H9 (cell line): ENCODE results near the gene XCL2. TPM values are rescaled to one million over a fixed set of nuclear protein-coding genes. Genes with fewer than 3 reads are reported as not detected.
A peak's percentile ranks its signal among the peaks of the same experiment; 100 is the strongest.

ENCODE experiments used
- DNase-seq: peaks from one replicate; pipeline ENCODE4 v3.0.0-alpha.2; 2017
- H2AFZ ChIP-seq: one replicate; pipeline ENCODE4 v1.6.1; 2013; ENCODE audit warnings: mild to moderate bottlenecking, low read length, control low read depth, moderate library complexity
- H2AK5ac ChIP-seq: 2 replicates; pipeline ENCODE4 v1.6.1; 2013; ENCODE audit warnings: low read length, control low read depth, mixed read lengths; ENCODE audit not compliant: insufficient read length
- H2BK120ac ChIP-seq: one replicate; pipeline ENCODE4 v1.6.1; 2013; ENCODE audit warnings: low read depth, mild to moderate bottlenecking, low read length, control low read depth, inconsistent platforms; ENCODE audit not compliant: poor library complexity, severe bottlenecking
- H2BK12ac ChIP-seq: 2 replicates; pipeline ENCODE4 v1.6.1; 2013; ENCODE audit warnings: low read length, control low read depth, mixed read lengths, low read depth; ENCODE audit not compliant: insufficient read length
- H2BK15ac ChIP-seq: 2 replicates; pipeline ENCODE4 v1.6.1; 2013; ENCODE audit warnings: low read depth, low read length, control low read depth
- H2BK20ac ChIP-seq: one replicate; pipeline ENCODE4 v1.6.1; 2013; ENCODE audit warnings: low read depth, mild to moderate bottlenecking, low read length, control low read depth, inconsistent platforms; ENCODE audit not compliant: poor library complexity, severe bottlenecking
- H2BK5ac ChIP-seq: 2 replicates; pipeline ENCODE4 v1.6.1; 2013; ENCODE audit warnings: low read length, control low read depth, mixed read lengths; ENCODE audit not compliant: insufficient read length
- H3K14ac ChIP-seq: 2 replicates; pipeline ENCODE4 v1.6.1; 2013; ENCODE audit warnings: low read length, control low read depth; ENCODE audit not compliant: insufficient read depth
- H3K18ac ChIP-seq: 2 replicates; pipeline ENCODE4 v1.6.1; 2013; ENCODE audit warnings: low read depth, mild to moderate bottlenecking, mixed read lengths, low read length, control low read depth; ENCODE audit not compliant: insufficient read length
- H3K23ac ChIP-seq: 2 replicates; pipeline ENCODE4 v1.6.1; 2013; ENCODE audit warnings: low read length, control low read depth, mixed read lengths, low read depth; ENCODE audit not compliant: insufficient read length
- H3K23me2 ChIP-seq: 2 replicates; pipeline ENCODE4 v1.6.1; 2013; ENCODE audit warnings: low read depth, mild to moderate bottlenecking, mixed read lengths, low read length, control low read depth; ENCODE audit not compliant: insufficient read length, poor library complexity, severe bottlenecking
- H3K27ac ChIP-seq: 2 replicates; pipeline ENCODE4 v1.5.1; 2013; ENCODE audit warnings: low read length, control low read depth, mixed read lengths, low read depth; ENCODE audit not compliant: insufficient read length
- H3K27me3 ChIP-seq: 2 replicates; pipeline ENCODE4 v1.6.1; 2013; ENCODE audit warnings: low read length, control low read depth, inconsistent platforms; ENCODE audit not compliant: insufficient read depth
- H3K4ac ChIP-seq: 2 replicates; pipeline ENCODE4 v1.6.1; 2013; ENCODE audit warnings: low read depth, mild to moderate bottlenecking, control low read depth, inconsistent platforms, low read length, moderate library complexity
- H3K4me1 ChIP-seq: 2 replicates; pipeline ENCODE4 v1.6.1; 2013; ENCODE audit warnings: low read length, control low read depth, inconsistent platforms; ENCODE audit not compliant: insufficient read depth
- H3K4me2 ChIP-seq: 2 replicates; pipeline ENCODE4 v1.6.1; 2013; ENCODE audit warnings: low read length, control low read depth, mixed read lengths; ENCODE audit not compliant: insufficient read length, insufficient read depth
- H3K56ac ChIP-seq: 2 replicates; pipeline ENCODE4 v1.6.1; 2013; ENCODE audit warnings: low read depth, mild to moderate bottlenecking, mixed read lengths, low read length, control low read depth; ENCODE audit not compliant: insufficient read length
- H3K79me1 ChIP-seq: 2 replicates; pipeline ENCODE4 v1.6.1; 2013; ENCODE audit warnings: low read depth, mild to moderate bottlenecking, moderate library complexity, low read length, control low read depth, inconsistent platforms; ENCODE audit not compliant: insufficient read depth, poor library complexity, severe bottlenecking
- H3K79me2 ChIP-seq: 2 replicates; pipeline ENCODE4 v1.6.1; 2013; ENCODE audit warnings: low read length, control low read depth, inconsistent platforms; ENCODE audit not compliant: insufficient read depth
- H3K9ac ChIP-seq: 2 replicates; pipeline ENCODE4 v1.6.1; 2013; ENCODE audit warnings: low read length, control low read depth, mixed read lengths; ENCODE audit not compliant: insufficient read length; ENCODE audit errors: extremely low read depth
- H3K9me3 ChIP-seq: one replicate; pipeline ENCODE4 v1.6.1; 2013; ENCODE audit warnings: low read depth, low read length, inconsistent platforms; ENCODE audit not compliant: control insufficient read depth
- H3T11ph ChIP-seq: one replicate; pipeline ENCODE4 v1.6.1; 2013; ENCODE audit warnings: mild to moderate bottlenecking, low read length, control low read depth, inconsistent platforms
- H4K20me1 ChIP-seq: one replicate; pipeline ENCODE4 v1.6.1; 2013; ENCODE audit not compliant: control insufficient read depth, insufficient read length, insufficient read depth
- H4K5ac ChIP-seq: 2 replicates; pipeline ENCODE4 v1.6.1; 2013; ENCODE audit warnings: low read depth, mild to moderate bottlenecking, mixed read lengths, low read length, control low read depth; ENCODE audit not compliant: insufficient read length
- H4K8ac ChIP-seq: replicated peaks from 2 replicates; pipeline ENCODE4 v1.6.1; 2013; ENCODE audit warnings: low read length, control low read depth, mixed read lengths, low read depth; ENCODE audit not compliant: insufficient read length
- H4K91ac ChIP-seq: 2 replicates; pipeline ENCODE4 v1.6.1; 2013; ENCODE audit warnings: low read depth, mild to moderate bottlenecking, moderate library complexity, mixed read lengths, low read length, control low read depth; ENCODE audit not compliant: insufficient read length
- H3K27ac Mint-ChIP-seq, 3 experiments: 2 replicates in 2 of 3; 3 replicates in 1 of 3; pipeline ENCODE4 v1.8.0; 2020 to 2021; ENCODE audit warnings: mixed read lengths in 3 of 3, mild to moderate bottlenecking in 1 of 3, moderate library complexity in 1 of 3
- H3K27me3 Mint-ChIP-seq: 2 replicates; pipeline ENCODE4 v1.8.0; 2021; ENCODE audit warnings: low read depth, mild to moderate bottlenecking, moderate library complexity, mixed read lengths
- H3K36me3 Mint-ChIP-seq, 3 experiments: 2 replicates in 2 of 3; 3 replicates in 1 of 3; pipeline ENCODE4 v1.8.0; 2020 to 2021; ENCODE audit warnings: low read depth in 3 of 3, mixed read lengths in 3 of 3; ENCODE audit not compliant: insufficient read depth in 1 of 3
- H3K4me1 Mint-ChIP-seq, 2 experiments: 2 replicates each; pipeline ENCODE4 v1.8.0; 2020; ENCODE audit warnings: mixed read lengths in 2 of 2
- H3K4me3 Mint-ChIP-seq, 2 experiments: 2 replicates in 1 of 2; 3 replicates in 1 of 2; pipeline ENCODE4 v1.8.0; 2020 to 2021; ENCODE audit warnings: mild to moderate bottlenecking in 2 of 2, mixed read lengths in 2 of 2, moderate library complexity in 1 of 2
- H3K9me3 Mint-ChIP-seq, 2 experiments: 2 replicates in 1 of 2; 3 replicates in 1 of 2; pipeline ENCODE4 v1.8.0; 2020; ENCODE audit warnings: mild to moderate bottlenecking in 2 of 2, mixed read lengths in 2 of 2, moderate library complexity in 1 of 2
- WGBS: extraction: QIAGEN DNeasy Blood & Tissue Kit; methylation state at CpG from one replicate; pipeline ENCODE4 v1.1.7; 2013; ENCODE audit warnings: missing lambda C conversion rate, low lambda C conversion rate, mixed read lengths; ENCODE audit not compliant: insufficient read length; ENCODE audit errors: extremely low coverage; 5-methylcytosine and 5-hydroxymethylcytosine counted together
- total RNA-seq: library from RNA; stranded (reverse); gene quantifications from 2 replicates; pipeline ENCODE4 v1.2.1, GENCODE V29; 2021
- TF ChIP-seq, protein P1 (sequence below): fragments of 200-600 bp; sonication (generic); conservative IDR thresholded peaks from 3 replicates; pipeline ENCODE4 v1.8.0; 2021; ENCODE audit warnings: antibody characterized with exemption, mild to moderate bottlenecking

Gene XCL2
- total RNA-seq, 1 experiment from 2014 or later = not detected

DNA sequence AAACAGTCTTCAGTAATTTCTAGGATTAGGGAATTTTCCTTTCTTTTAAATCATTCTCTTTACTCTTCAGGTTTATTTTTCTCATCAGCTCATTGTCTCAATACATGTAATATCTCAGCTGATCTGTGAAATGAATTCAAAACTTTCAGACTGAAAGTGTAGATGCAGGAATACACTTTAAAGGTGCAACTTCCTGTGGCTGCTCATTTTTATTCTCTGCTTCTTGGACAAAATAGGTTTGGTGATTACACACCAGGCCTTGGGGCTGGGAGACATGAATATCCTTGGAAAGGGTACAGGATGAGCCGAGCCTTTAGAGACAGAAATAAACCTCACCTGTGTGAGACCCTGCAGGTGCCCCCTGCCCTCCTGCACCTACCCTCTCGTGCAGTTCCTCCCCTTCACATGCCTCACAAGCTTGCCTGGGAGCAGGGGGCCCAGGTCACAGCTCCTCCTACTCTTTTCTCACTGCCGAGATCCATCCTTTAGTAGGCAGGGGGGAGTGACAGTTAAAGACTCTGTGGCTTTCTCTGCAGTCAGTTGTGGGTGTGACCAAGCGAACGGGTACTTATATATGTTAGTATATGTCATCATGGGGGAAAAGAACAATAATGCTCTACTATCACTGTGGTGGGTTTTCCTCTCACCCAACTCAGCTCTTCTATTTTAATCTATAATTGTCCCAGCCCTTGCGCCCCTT, 23.6 kb downstream of the XCL2 start:
- H3K79me2 ChIP-seq = no peaks in the 10 kb centered on the region
- H4K8ac ChIP-seq = no peak overlapping the region
- H3K23ac ChIP-seq = no peak overlapping the region
- Mint-ChIP-seq H3K9me3 (peaks cover 13% of the 10 kb centered on the region in 2 experiments), H3K4me3 (no peak overlapping the region), H3K27ac (0 out of 7 replicates have a peak overlapping the region, but pooled peaks of 1 of the 3 experiments have one; percentile 37), H3K27me3 (no peaks in the 10 kb centered on the region), H3K36me3 (peaks cover 10 to 21% (median 10%) of the 10 kb centered on the region in 3 experiments), H3K4me1 (peaks cover 13 to 16% of the 10 kb centered on the region in 2 experiments)
- no peak overlapping the region for H2BK20ac ChIP-seq
- H2AK5ac ChIP-seq = no peak overlapping the region
- no peak overlapping the region for H3T11ph ChIP-seq
- no peak overlapping the region for H2BK15ac ChIP-seq
- H3K18ac ChIP-seq = no peak overlapping the region
- H3K56ac ChIP-seq = no peak overlapping the region
- H2AFZ ChIP-seq = no peak overlapping the region
- no peak overlapping the region for H3K14ac ChIP-seq
- no CpG with 5 or more reads among the region's 6 CpGs for WGBS
- no peak overlapping the region for H2BK5ac ChIP-seq
- H2BK120ac ChIP-seq = no peak overlapping the region
- H3K4ac ChIP-seq = no peak overlapping the region
- H3K27me3 ChIP-seq = no peaks in the 10 kb centered on the region
- H3K4me1 ChIP-seq = no peaks in the 10 kb centered on the region
- H2BK12ac ChIP-seq = no peak overlapping the region
- H3K4me2 ChIP-seq = no peak overlapping the region
- H3K9ac ChIP-seq = no peak overlapping the region
- H3K27ac ChIP-seq = no peak overlapping the region
- peak; percentile 40 for DNase-seq
- TF ChIP-seq, protein P1, sequence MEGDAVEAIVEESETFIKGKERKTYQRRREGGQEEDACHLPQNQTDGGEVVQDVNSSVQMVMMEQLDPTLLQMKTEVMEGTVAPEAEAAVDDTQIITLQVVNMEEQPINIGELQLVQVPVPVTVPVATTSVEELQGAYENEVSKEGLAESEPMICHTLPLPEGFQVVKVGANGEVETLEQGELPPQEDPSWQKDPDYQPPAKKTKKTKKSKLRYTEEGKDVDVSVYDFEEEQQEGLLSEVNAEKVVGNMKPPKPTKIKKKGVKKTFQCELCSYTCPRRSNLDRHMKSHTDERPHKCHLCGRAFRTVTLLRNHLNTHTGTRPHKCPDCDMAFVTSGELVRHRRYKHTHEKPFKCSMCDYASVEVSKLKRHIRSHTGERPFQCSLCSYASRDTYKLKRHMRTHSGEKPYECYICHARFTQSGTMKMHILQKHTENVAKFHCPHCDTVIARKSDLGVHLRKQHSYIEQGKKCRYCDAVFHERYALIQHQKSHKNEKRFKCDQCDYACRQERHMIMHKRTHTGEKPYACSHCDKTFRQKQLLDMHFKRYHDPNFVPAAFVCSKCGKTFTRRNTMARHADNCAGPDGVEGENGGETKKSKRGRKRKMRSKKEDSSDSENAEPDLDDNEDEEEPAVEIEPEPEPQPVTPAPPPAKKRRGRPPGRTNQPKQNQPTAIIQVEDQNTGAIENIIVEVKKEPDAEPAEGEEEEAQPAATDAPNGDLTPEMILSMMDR = no peak
- no peak overlapping the region for H4K91ac ChIP-seq
- H3K79me1 ChIP-seq = no peaks in the 10 kb centered on the region
- no peaks in the 10 kb centered on the region for H3K9me3 ChIP-seq
- no peaks in the 10 kb centered on the region for H3K23me2 ChIP-seq
- H4K5ac ChIP-seq = no peak overlapping the region
- no peaks in the 10 kb centered on the region for H4K20me1 ChIP-seq
